ENCODE results near the gene ARHGAP24. TPM values are rescaled to one million over a fixed set of nuclear protein-coding genes. Genes with fewer than 3 reads are reported as not detected.

Gene ARHGAP24
- polyA plus RNA-seq, 1 donor: 49.0 TPM

DNA sequence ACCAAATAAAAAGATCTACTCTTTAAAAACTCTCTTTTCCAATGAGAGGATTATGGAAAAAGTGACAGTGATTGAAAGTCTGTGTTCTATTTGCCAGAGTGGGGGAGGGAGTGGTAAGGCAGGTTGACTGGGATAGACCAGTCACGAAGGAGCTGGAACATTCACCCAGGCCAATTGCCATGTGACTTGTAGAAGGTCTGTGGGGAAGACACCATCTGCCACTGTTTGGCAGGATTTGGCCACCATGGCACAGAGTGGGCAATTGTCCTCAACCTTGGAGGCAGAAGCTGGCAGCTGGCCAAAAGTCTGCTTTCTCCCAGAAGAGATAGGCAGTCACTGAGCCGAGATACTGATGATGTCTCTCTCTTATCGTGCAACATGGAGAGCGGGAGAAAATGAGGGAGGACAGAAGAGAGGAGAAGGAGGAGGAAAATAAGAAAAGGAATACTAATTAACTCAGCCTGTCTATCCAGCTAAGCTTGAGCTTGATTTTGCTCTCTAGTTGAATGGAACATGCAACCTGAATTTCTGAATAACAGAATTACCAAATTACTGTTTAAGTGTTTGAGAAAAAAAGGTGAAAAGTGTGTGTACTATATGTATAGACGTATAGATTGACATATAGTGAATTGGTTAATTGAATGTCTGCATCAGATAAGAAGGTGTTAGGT is 267.1 kb downstream of the ARHGAP24 start:
- DNase-seq: no peak

DNA sequence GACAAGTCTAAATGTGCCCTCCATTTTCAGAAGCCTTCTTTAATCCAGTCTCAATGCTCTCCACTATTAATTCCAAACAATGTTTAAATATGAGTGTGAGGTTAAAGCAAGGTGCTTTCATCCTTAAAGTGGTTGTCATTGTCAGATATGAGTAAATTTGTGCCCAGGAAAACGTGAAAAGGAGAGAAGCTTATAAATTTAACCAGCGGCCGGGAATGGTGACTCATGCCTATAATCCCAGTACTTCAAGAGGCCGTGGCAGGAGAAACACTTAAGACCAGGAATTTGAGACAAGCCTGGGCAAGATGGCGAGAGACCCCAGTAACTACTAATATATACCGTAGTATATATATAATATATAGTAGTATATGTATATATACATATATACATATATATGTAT is 270.0 kb downstream of the ARHGAP24 start:
- DNase-seq: no peak

DNA sequence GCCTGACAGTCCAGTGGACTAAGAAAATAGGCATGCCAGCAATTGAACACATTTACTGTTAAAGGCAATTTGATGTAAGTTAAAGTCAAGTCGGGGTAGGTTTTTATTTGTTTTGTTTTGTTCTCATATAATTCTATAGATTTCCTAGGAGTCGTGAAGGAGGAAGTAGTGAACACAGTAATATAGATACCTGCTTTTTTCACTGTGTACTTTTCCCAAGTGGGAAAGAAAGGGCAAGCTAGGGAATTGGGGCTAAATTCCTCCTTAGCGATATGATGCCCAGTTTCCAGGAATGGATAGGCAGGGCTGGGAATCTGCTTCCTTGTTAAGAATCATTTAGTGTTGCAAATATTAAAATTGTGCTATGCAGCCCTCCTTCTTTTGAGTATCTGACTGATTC is 271.0 kb downstream of the ARHGAP24 start:
- DNase-seq: no peak

DNA sequence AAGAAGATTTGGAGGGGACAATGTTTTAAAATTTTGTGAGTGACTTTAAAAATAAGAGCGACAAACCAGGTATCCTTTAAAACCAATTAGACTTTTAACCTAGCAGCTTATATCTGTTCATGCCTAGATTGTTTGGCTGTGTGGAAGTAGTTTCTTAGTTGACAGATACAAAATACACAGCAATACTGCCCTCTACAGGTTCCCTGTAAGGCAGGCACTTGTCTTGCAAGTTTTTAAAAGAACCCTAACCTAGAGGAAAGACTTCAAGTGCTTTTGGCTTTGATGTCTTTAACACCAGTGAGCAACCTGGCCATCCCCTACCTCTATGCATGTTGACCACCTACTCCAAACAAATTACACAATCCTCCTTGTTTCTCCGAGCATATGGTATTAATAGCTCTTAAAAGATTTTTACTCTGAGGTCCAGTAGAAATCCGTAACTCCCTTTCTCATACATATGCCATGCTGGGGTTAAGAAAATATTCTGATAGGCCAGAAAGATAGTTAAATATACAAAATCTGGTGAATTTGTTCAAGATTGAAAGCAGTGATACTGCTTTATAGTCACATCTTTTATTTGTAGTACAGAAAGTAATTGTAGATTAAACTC is 273.0 kb downstream of the ARHGAP24 start:
- DNase-seq: peak; percentile 80

DNA sequence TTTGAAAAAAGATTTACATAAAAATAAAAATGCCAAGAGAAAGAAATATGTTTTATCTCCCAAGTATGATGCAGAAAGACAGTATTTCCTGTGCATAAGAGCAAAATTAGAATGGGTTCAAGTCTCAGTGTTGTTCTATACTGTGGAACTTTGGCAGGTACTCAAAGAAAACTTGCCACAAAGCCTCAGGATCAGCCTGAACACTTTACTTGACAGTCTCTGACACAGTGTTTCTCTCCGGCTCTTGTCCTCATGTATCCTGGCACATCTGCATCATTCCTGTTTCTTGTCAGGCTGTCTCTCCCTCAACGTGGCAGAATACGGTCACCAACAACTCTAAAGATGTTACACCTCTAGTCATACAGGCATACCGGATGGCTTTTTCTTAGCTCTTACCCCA is 273.7 kb downstream of the ARHGAP24 start:
- DNase-seq: no peak

DNA sequence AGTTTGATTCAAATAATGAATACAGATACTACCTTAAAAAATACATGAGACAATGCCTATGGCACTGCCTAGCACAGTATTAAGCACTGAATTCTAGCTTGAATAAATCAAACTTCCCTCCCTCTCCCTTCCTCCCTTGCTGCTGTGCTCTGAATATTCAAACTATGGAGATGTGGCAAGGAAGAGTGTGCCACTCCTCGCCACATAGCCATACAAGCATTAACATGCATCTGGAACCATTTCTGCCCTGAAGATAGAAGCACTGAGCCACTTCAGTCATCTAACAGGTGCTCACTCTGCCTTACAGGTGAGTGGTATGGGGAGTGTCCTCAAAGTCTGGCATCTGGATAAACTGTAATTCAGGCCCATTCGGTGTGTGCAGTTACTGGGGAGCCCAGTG is 276.9 kb downstream of the ARHGAP24 start:
- no peak for DNase-seq

DNA sequence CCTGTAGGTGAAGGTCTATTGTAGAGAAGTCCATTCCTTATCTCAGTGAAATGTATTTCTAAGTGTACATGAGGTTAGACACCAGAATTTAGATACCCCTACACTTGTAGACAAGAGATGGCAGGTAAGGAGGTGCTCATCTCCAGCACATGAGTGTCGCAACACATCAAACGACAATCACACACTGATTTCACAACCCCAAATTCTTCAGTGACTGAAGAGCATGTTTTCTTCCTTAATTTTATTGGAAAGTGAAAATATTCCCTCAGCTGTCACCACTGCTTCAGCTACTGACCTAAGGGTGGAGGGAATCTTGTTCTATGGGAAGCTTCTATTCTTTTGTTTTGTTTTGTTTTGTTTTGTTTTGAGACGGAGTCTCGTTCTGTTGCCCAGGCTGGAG is 280.3 kb downstream of the ARHGAP24 start:
- DNase-seq: no peak

DNA sequence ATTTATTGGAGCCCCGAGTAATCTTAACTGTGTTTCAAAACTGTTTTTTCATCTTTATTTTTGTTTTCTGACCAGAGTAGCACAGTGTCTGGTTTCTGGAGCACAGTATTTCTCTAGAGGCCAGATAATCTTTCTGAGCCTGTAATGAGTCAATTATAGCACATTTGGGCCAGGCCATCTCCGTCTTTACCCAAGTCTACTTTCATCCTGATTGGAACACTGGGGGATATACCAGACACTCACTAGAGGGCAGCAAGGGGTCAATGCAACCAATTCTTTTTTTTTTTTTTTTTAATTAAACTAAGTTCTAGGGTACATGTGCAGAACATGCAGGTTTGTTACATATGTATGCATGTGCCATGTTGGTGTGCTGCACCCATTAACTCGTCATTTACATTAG is 282.0 kb downstream of the ARHGAP24 start:
- no peak for DNase-seq

DNA sequence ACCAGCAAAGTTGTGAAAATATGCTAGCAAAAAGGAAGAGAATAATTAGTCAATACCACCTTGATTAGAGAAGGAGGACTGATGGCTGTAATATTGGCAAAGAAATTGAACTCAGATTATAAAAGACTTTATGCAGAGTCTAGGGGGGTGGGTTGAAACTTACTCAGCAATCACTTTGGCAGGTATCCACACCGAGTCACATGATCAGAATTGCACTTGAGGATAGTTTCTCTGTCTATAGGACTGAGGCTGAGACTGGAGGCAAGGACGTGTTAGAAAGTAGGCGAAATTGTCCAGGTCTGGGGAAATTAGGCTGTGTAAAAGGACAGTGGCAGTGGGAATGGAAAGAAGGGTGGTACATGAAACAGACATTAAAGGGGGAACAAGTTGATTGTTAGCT is 284.4 kb downstream of the ARHGAP24 start:
- DNase-seq: no peak

DNA sequence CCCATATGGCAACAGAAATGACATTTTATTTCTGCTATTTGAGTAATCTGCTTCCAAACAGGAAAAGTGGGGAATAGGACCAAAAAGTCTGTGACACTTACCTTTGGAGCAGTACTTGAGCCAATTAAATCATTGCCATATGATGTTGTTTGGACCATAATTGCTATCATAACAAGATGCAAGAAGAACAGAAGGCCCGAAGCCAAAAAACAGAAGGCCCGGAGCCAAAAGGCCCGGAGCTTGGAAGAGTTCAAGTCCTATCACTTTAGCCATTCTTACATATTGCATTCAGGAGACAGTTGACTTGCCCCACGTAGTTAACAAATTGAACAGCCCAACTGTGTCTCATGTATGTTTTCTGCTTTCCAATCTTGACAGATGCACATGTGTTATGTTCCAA is 285.6 kb downstream of the ARHGAP24 start:
- peak; percentile 54 for DNase-seq

DNA sequence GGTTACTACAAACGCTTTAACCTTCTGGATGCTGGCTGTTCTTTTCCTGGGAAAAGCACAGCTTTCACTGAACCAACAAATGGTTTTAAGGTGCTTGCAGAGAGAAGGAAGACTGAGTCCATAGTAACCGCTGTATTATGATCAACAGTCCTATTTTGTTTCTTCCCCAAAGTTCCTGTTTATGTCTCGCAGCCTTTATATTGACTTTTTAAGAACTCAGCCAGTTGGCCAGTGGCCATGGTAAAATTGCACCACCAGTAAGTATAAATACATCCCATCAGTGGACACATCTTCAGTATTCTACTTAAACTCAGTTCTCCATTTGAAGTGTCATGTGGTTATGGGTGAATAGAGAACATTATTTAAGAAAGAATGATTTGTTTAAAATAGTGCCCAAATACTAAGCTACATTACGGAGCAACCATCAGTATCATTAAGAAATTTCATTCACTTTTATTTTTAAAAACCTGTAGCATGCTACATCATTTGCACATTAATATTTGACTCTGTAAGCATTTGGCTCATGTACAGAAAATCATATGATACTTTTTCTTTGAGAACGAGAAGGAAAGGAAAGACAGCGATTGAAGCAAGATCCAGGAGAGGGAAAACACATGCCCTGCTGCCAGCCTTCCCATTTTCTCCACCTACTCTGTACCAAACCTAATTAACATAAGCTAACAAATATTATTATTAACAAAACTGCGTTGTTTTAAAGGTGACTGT is 287.0 kb downstream of the ARHGAP24 start:
- peak; percentile 85 for DNase-seq

DNA sequence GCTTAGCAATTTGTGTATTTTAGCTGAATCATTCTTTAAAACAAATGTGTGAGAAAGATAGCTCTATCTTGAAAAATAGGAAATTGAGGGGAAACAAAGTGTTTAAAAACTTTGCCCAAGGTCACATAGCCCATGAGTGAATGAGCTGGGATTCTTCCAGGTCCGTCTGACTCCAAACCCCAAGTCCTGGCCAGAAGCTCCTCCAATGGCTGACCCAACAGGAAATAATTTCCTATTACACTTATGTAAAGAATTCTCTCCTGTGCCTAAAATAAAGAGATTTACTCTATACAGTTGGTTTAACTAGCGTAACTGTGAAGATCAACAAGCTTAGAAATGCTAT is 287.6 kb downstream of the ARHGAP24 start:
- peak; percentile 64 for DNase-seq

DNA sequence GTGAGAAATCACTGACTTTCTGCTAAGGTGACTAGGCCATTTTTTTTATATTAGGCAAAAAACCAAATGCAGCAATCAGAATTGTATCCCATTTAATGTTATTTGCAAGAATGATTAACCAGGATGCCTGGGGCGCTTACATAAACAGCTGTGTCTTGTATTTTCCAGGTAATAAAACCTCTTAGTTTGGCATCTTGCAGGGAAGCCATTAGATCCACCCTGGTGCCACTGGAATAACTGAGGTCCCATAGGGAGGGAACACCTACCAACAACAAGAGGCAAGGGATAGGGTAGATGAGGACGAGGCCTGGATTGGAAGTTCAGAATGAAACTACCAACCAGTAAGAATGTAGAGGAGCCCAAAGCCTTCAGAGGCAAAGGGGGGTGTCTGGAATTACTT is 288.3 kb downstream of the ARHGAP24 start:
- DNase-seq: no peak

DNA sequence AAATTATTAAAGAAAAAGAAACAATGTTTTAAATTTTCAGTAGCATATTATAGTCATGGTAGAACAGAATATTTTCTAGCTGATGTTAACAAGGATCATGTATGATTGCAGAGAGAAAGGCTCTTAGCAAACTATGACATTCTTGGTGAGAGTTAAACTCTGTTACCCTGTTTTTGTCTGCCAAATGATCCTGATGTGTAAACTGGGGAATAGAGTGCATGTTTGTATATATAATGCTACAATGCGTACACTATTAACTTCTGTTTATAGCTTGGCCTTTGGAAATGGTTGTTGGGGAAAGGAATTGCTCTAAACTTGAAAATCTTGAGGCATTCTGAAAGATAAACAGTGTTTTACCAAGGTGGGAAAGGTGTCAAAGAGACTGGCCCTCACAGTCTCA is 292.7 kb downstream of the ARHGAP24 start:
- DNase-seq: no peak

DNA sequence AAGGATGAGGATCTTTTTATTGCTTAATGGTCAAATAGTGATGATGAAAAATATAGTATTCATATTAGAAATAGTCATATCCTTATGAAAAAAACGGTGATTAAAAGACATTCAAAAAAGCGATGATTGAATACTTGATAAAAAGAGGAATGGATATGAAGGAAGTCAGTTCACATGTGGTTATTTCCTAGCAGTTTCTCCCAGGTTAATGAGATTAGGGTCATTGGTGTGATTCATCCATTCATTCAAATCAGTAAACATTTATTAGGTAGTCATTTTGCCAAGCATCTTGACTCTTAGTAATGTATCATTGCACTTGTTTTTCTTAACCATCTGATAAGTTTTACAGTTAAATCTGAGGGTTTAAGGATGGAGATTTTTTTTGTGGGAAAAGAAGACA is 294.1 kb downstream of the ARHGAP24 start:
- DNase-seq: no peak

DNA sequence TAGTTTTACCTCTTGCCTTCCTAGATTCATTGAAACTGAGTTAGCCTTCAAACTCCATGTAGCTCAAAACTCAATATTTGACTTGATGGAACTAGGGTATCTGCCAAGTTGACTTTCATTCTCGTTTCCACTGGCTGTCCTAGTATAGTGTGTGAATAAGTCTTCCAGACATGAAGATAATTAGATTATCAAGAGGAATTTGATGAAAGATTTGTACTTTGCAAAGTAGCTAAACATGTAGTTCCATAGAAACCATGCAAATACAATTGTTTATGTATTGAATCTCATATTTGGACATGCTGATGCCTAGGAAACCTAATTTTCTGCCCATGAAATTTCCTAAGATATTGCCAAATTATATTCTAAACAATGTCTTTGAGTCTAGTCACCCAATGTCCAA is 297.5 kb downstream of the ARHGAP24 start:
- DNase-seq: no peak

DNA sequence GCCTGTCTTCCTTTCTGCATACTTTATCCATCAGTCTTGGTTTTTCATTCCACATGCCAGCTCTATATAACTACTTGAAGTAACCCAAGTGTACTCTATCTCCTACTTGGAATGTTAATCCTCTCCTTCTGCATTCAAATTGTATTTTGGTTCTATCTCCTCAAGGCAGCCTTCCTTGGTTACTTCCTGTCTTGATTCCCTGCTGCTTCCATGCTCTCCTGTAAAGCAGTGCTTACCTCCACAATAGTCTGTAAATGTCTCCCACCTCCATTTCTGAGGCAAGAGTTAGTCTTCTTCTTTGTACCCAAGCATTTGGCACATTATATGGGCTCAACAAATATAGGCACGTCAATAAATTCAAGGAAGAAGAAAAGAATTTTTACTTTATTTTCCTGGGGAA is 298.4 kb downstream of the ARHGAP24 start:
- no peak for DNase-seq

DNA sequence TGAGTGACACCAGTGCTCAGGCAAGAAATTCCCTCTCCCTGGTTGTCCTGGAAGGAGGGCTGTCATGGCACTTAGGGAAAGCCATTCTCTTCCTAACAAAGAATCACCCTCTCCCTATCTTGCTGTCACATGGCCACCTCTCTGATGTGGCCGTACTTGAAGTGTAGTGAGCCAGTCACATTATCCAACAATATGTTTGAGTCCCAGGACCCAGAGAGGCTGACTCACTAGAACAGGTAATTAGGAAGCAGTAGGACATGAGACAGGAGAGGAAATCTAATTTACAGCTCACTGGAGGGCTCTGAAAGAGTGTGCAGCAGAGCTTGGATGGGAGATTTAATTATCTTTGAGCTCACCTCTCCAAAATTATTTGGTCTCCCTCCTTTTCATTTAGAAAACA is 299.1 kb downstream of the ARHGAP24 start:
- no peak for DNase-seq

DNA sequence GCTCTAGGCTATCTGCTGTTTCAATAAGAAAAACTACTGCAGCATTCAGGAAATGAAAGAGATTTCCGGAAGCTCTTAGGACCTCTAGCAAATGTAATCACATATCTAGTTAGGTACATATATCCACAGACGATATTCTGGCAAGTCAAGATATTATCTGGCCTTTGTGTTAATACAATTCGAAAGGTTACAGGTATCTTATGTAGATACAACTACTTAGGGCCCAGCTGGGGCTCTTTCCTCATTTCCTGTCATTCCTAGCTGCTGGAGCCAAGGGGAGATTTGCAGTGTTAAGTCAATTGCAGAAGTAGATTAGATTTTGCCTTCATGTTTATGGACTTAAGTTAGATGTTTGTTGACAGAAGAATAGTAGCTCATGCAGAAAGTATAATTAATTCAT is 299.5 kb downstream of the ARHGAP24 start:
- DNase-seq: no peak

DNA sequence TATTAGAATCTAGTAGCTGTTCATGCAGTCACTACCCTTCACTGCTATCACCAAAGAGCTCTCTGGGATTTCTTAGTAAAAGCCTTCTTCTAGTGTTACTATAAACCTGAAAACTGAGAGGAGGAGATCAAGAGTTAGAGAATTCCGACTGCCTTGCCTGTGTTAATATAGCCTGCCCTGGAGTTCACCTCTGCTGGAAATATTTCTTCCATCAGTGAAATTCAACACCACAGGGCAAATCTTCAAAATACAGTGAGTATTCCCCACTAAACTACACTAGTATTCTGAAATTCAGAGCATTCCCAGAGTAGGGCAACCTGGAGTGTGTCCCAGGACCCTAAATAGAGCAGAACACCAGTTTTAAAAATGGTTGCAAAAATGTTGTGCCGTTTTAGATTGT is 301.1 kb downstream of the ARHGAP24 start:
- peak; percentile 47 for DNase-seq

DNA sequence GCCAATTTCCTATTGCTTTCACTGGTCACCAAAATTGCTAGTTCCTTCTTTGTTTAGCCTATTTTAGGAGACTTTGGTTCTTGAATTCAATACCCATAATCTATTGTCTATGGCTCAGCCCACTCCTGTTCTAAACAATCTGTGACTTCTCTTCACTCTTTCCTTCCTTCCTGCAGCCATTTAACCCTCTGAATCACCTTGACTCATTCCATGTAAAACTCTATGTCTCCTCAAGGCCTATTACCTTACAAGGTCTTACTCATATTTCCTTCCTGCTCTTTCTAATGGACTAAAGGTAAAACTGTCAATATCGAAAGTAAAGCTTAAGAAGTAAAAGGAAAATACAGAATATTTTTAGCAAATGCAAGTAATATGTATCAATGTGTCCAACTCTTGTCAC is 301.6 kb downstream of the ARHGAP24 start:
- no peak for DNase-seq

DNA sequence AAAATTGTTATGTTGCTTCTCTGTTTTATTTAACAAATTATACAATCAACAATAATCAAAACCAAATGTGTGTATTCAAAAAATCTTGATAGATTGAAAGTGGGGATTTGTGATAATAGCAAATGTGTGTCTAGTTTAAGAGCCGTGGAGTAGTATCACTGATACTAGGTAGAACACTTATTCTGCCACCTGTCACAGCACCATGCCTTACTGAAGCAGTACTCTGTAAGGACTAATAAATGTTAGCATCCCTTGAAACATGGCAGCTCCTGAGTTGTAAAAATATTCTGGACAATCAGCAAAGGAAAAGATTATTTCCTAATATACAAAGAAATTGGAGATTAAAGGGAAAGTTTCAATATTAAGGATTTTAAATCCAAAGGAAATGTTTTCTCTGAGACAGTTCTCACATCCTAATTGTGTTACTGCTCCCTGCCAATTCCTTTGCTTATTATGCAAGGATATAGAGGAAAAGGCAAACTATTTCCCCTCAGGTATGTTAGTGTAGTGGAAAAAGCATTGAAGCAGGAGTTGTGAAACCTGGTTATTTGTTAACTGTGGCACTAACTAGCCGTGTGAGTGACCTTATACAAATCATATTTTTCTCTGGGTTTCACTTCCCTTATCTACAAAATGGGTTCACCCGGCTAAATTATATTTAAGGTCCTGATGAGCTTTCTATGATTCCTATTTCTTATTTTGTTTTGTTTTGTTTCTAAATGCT is 303.1 kb downstream of the ARHGAP24 start:
- no peak for DNase-seq

DNA sequence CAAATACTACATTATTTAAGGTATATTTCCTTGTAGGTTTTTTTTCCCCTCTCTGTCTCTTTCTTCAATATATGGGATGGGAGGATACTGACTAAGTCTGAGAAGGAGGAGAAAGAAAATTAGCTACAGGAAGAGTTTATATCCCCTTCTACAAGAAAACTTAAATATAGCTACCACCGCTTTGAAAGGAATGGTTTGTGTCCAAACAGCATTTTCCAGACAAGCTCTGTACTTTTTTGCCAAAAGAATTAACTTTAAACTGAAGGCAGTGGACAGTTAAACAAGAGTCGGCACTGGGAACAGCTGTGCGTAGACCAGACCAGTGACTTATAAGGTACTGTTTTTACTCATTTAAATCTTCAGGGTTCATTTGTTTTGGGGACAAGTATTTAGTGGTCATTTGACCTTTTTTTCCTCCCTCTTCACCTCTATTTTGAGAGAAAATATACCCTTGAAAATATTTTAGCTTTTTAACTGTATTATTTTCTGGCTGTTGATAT is 303.7 kb downstream of the ARHGAP24 start:
- peak; percentile 74 for DNase-seq
